AG09319 (cell line): ENCODE data around the gene OR2A12.

Experiments
- DNase-seq: peaks from one replicate; pipeline ENCODE4 v3.0.0-alpha.2; 2010; ENCODE audit warnings: low read depth; ENCODE audit errors: extremely low read depth
- TF ChIP-seq, protein P1 (sequence below): IDR thresholded peaks from 2 replicates; pipeline ENCODE4 v1.5.1; 2011; ENCODE audit warnings: low read depth, mild to moderate bottlenecking, inconsistent platforms, low read length, moderate library complexity

The OR2A12 gene

DNA sequence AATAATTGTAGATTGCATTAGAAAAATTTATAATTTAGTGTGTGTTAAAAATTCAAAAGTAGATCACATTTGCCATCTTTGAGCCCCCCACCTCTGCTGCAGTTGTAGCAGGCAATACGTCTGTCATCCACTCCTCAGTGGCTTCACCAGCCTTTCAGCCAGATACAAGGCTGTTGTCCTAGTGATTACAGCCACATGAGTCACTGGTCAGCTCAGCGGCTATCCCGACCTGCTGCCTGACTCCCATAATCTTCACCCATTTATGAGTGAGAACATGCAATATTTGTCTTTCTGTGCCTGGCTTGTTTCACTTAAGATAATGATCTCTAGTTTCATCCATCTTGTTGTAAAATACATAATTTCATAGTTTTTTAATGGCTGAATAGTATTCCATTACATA is 28.1 kb upstream of the OR2A12 start:
- TF ChIP-seq, protein P1, sequence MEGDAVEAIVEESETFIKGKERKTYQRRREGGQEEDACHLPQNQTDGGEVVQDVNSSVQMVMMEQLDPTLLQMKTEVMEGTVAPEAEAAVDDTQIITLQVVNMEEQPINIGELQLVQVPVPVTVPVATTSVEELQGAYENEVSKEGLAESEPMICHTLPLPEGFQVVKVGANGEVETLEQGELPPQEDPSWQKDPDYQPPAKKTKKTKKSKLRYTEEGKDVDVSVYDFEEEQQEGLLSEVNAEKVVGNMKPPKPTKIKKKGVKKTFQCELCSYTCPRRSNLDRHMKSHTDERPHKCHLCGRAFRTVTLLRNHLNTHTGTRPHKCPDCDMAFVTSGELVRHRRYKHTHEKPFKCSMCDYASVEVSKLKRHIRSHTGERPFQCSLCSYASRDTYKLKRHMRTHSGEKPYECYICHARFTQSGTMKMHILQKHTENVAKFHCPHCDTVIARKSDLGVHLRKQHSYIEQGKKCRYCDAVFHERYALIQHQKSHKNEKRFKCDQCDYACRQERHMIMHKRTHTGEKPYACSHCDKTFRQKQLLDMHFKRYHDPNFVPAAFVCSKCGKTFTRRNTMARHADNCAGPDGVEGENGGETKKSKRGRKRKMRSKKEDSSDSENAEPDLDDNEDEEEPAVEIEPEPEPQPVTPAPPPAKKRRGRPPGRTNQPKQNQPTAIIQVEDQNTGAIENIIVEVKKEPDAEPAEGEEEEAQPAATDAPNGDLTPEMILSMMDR: no peak
- DNase-seq: no peak

DNA sequence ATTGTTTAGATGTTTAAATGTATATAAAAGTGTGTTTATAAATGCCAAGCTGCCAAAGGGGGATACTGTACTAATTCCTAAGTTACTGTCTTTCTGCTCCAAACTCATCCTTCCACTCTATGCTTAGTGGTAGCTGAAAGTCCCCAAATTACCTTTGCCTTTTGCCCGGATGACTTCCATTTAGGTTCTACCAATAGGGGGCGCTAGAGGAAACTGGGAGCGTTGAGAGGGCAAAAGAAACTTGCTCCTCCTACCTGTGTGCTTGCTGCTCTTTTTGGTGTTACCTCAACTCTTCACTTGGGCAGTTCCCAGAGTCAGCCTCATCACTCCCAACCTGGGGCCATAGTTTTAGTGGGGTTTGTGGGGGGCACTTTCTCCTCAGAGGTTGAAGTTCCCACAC is 22.4 kb upstream of the OR2A12 start:
- TF ChIP-seq, protein P1: peak; percentile 20
- no peak for DNase-seq

DNA sequence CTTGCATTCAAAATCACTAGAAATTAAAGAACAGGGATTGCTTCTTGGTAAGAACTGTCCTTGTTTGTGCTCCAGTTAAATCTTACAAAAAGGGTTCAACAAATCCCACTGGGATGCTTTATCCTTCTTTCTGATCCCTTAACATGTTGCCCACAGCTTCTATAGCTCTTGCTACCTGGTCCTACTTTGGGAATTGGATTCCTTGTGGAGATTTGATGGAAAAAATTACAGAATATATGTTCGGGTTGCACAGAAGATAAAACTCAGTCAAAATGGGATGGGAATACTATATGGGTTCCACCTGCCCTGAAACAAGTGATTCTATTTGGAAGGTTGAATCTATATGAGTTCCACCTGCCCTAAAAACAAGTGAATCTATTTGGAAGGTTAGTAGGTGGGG is 16.6 kb upstream of the OR2A12 start, which contains the start of gene OR2A25:
TSS of gene OR2A25 (plus strand) at position 301 of the 400 bp plus-strand sequence. CDS start 4,409 bp downstream, outside the sequence.
- TF ChIP-seq, protein P1: no peak
- no peak for DNase-seq

DNA sequence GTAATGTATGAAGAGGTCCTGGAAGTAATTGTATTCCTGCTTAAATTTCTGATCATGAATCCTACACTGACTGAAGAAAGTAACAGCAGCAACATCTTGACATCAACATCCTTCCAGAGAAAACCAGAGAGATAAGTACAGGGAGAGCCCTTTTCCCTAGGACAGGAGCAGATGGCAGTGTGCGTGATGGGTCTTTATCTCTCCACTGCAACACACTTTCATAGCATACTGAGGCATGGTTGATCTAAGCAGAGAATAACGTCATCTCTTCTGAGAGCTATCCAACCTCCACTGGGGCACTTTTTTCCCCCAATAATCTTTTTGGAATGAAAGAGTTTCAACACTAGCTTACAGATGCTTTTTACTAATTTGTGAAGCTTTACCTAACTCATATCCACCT is 16.1 kb upstream of the OR2A12 start:
- TF ChIP-seq, protein P1: no peak
- DNase-seq: no peak

DNA sequence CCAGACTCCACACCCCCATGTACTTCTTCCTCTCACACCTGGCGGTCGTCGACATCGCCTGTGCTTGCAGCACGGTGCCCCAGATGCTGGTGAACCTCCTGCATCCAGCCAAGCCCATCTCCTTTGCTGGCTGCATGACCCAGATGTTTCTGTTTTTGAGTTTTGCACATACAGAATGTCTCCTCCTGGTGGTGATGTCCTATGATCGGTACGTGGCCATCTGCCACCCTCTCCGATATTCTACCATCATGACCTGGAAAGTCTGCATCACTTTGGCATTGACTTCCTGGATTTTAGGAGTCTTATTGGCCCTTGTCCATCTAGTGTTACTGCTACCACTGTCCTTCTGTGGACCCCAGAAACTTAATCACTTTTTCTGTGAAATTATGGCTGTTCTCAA is 11.7 kb upstream of the OR2A12 start:
- TF ChIP-seq, protein P1: no peak
- DNase-seq: no peak

DNA sequence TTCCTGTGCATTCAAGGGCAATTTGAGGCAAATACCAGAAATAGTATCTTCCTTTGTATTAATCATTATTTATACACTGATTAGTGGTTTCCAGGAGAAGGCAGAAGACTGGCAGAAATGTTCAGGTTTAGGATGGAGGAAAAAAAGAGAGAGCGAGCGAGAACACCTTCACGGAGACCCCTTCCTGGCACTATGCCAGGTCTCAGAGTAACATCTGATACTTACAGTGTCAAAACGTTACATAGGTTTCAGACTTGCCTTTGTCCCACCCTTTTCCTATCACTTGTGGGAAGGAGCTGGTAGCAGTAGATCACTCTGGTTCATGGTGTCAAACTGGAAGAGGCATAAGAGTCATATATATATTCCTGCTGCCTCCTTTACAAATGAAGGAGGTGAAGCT is 652 bp downstream of the OR2A12 start:
- TF ChIP-seq, protein P1: no peak
- no peak for DNase-seq

DNA sequence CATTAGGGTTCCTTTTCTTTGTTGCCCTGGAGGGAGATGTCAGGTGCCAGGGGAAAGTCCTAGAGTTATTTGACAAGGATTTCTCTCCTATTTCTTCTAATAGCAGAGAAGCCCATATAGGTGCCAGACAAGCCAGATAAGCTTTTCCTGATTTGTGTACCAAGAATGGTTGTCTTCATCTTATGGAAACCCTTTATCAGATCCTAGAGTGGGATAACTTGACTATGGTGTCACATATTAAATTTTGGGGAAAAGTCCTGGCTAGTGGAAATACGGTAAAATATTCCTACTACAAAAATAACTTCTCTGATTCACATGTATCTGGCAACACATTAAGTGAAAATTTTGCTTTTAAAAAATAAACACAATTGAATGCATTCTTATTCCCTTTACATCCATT is 1.2 kb downstream of the OR2A12 start:
- DNase-seq: no peak
- TF ChIP-seq, protein P1: no peak
